HepG2 (cell line): ENCODE measurements around the gene SDC3. TPM values are rescaled to one million over a fixed set of nuclear protein-coding genes. Genes with fewer than 3 reads are reported as not detected.

Source experiments
- ATAC-seq: fragments of 200-7000 bp; cut with Tn5 transposase; 3 replicates; pipeline ENCODE4 v1.9.1; 2020; ENCODE audit warnings: mild to moderate bottlenecking, moderate library complexity
- BruUV-seq: library from RNA; stranded (reverse); fragments of 400-500 nt; replicated peaks from 2 replicates; lab custom pipeline; 2021; lab: Mats Ljungman, UMichigan
- CTCF ChIA-PET: fragments of 300-600 bp; formaldehyde crosslinking; extraction: SDS; loops from one replicate; lab custom pipeline; 2021; ENCODE audit warnings: low total read pairs, inconsistent platforms, low intra/inter-chr PET ratio; lab: Yijun Ruan, JAX
- POLR2A ChIA-PET: fragments of 350-600 bp; sonication (Branson Sonifier 250); formaldehyde crosslinking; loops from one replicate; lab custom pipeline; 2020; ENCODE audit warnings: antibody characterized with exemption, inconsistent platforms; lab: Yijun Ruan, JAX
- DNase-seq: peaks from one replicate; pipeline ENCODE4 v3.0.0-alpha.2; 2015; ENCODE audit warnings: low spot score
- FAIRE-seq: peaks from 3 replicates; lab custom pipeline; 2011; peaks lifted over from hg19 to GRCh38; lab: Jason Lieb, UNC
- H2AFZ ChIP-seq: one replicate; pipeline ENCODE4 v1.6.1; 2011; ENCODE audit warnings: low read length, inconsistent platforms
- H3K27ac ChIP-seq: fragments of 300-600 bp; 3 replicates; pipeline ENCODE4 v1.8.0; 2011; ENCODE audit warnings: mixed run types, mild to moderate bottlenecking, mixed read lengths, low read length, inconsistent platforms; ENCODE audit not compliant: insufficient read depth; ENCODE audit errors: extremely low read length
- H3K27me3 ChIP-seq, 2 experiments: fragments of 200-600 bp in 1 of 2; 2 replicates in 1 of 2; 3 replicates in 1 of 2; pipeline versions ENCODE4 v1.6.0 to v1.8.0; 2011; ENCODE audit warnings: low read length in 2 of 2, mild to moderate bottlenecking in 2 of 2, moderate library complexity in 2 of 2, inconsistent platforms in 1 of 2; ENCODE audit not compliant: insufficient read depth in 2 of 2, control insufficient read depth in 1 of 2
- H3K36me3 ChIP-seq, 2 experiments: fragments of 200-600 bp in 1 of 2; replicated peaks in 1 of 2; 2 replicates in 1 of 2; 3 replicates in 1 of 2; pipeline versions ENCODE4 v1.5.1 to v1.8.0; 2011; ENCODE audit warnings: low read length in 2 of 2, inconsistent platforms in 1 of 2; ENCODE audit not compliant: insufficient read depth in 2 of 2, control insufficient read depth in 1 of 2
- H3K4me1 ChIP-seq: 2 replicates; pipeline ENCODE4 v1.5.1; 2012; ENCODE audit warnings: low read length, inconsistent platforms; ENCODE audit not compliant: insufficient read depth
- H3K4me2 ChIP-seq: 2 replicates; pipeline ENCODE4 v1.6.0; 2011; ENCODE audit warnings: low read depth, low read length, inconsistent platforms
- H3K4me3 ChIP-seq, 3 experiments: fragments of 200-600 bp in 1 of 3; sonication (generic), shearing (Covaris generic) in 1 of 3; replicated peaks in 1 of 3; 2 replicates each; pipeline ENCODE4 v1.5.1; 2011 to 2016; ENCODE audit warnings: low read length in 3 of 3, inconsistent platforms in 2 of 3, low read depth in 2 of 3, mild to moderate bottlenecking in 2 of 3, control low read depth in 1 of 3, mixed read lengths in 1 of 3; ENCODE audit not compliant: insufficient read depth in 1 of 3
- H3K79me2 ChIP-seq: one replicate; pipeline ENCODE4 v1.6.1; 2011; ENCODE audit warnings: low read length, inconsistent platforms; ENCODE audit not compliant: insufficient read depth
- H3K9ac ChIP-seq: 2 replicates; pipeline ENCODE4 v1.6.0; 2011; ENCODE audit warnings: mild to moderate bottlenecking, low read depth, low read length, inconsistent platforms; ENCODE audit not compliant: insufficient read depth
- H3K9me3 ChIP-seq: 2 replicates; pipeline ENCODE4 v1.5.1; 2012; ENCODE audit warnings: mild to moderate bottlenecking, low read length
- H4K20me1 ChIP-seq: 2 replicates; pipeline ENCODE4 v1.6.0; 2011; ENCODE audit warnings: inconsistent platforms, mild to moderate bottlenecking, low read length, moderate library complexity; ENCODE audit not compliant: insufficient read depth
- EP300 ChIP-seq, 3 experiments: sonication (generic) in 1 of 3; formaldehyde crosslinking in 1 of 3; IDR thresholded peaks; 2 replicates each; pipeline versions ENCODE4 v1.5.1 to v1.6.1; 2011 to 2020; ENCODE audit warnings: low read depth in 2 of 3, low read length in 2 of 3, borderline replicate concordance in 1 of 3, improper control_type of control experiment in 1 of 3, mild to moderate bottlenecking in 1 of 3, missing genetic modification reagents in 1 of 3, moderate library complexity in 1 of 3
- MEIS2 ChIP-seq: sonication (generic); formaldehyde crosslinking; IDR thresholded peaks from 2 replicates; pipeline ENCODE4 v1.9.0; 2021; ENCODE audit warnings: mild to moderate bottlenecking, missing genetic modification reagents
- MTA1 ChIP-seq: sonication (generic); formaldehyde crosslinking; IDR thresholded peaks from 2 replicates; pipeline ENCODE4 v1.4.0; 2020; ENCODE audit warnings: missing genetic modification reagents, mild to moderate bottlenecking, borderline replicate concordance
- NR1H2 ChIP-seq: sonication (generic); formaldehyde crosslinking; IDR thresholded peaks from 2 replicates; pipeline ENCODE4 v1.8.1; 2022; ENCODE audit warnings: low read depth, missing genetic modification reagents, borderline replicate concordance
- NR2F1 ChIP-seq, 2 experiments: fragments of 450-650 bp in 1 of 2; formaldehyde crosslinking in 1 of 2; IDR thresholded peaks; 2 replicates each; pipeline versions ENCODE4 v1.5.0 to v1.6.1; 2016 to 2020; ENCODE audit warnings: mild to moderate bottlenecking in 1 of 2, missing compliant biosample characterization in 1 of 2, missing genetic modification reagents in 1 of 2, moderate library complexity in 1 of 2
- SUZ12 ChIP-seq: fragments of 150-350 bp; IDR thresholded peaks from 2 replicates; pipeline ENCODE4 v1.6.1; 2014; ENCODE audit warnings: low read depth, low read length
- TARDBP ChIP-seq: sonication (generic); formaldehyde crosslinking; IDR thresholded peaks from 2 replicates; pipeline ENCODE4 v1.8.0; 2022; ENCODE audit warnings: mild to moderate bottlenecking, missing genetic modification reagents
- ZNF33A ChIP-seq: sonication (generic); formaldehyde crosslinking; IDR thresholded peaks from 2 replicates; pipeline ENCODE4 v1.5.1; 2020; ENCODE audit warnings: missing genetic modification reagents, mild to moderate bottlenecking, moderate library complexity, borderline replicate concordance
- ZNF510 ChIP-seq: sonication (generic); formaldehyde crosslinking; IDR thresholded peaks from 2 replicates; pipeline ENCODE4 v1.4.0; 2020; ENCODE audit warnings: low read depth, mild to moderate bottlenecking, missing genetic modification reagents
- ZNF629 ChIP-seq: sonication (generic); formaldehyde crosslinking; conservative IDR thresholded peaks from 2 replicates; pipeline ENCODE4 v1.5.0; 2020; ENCODE audit warnings: missing genetic modification reagents
- ZNF749 ChIP-seq: sonication (generic); formaldehyde crosslinking; IDR thresholded peaks from 2 replicates; pipeline ENCODE4 v1.8.0; 2022; ENCODE audit warnings: mild to moderate bottlenecking, missing genetic modification reagents, moderate library complexity, borderline replicate concordance
- ZNF761 ChIP-seq: sonication (generic); formaldehyde crosslinking; conservative IDR thresholded peaks from 2 replicates; pipeline ENCODE4 v1.4.0; 2020; ENCODE audit warnings: mild to moderate bottlenecking, missing genetic modification reagents
- ZNF768 ChIP-seq: sonication (generic); formaldehyde crosslinking; IDR thresholded peaks from 2 replicates; pipeline ENCODE4 v1.4.0; 2020; ENCODE audit warnings: missing genetic modification reagents
- ZNF776 ChIP-seq: sonication (generic); formaldehyde crosslinking; IDR thresholded peaks from 2 replicates; pipeline ENCODE4 v1.4.0; 2020; ENCODE audit warnings: mild to moderate bottlenecking, missing genetic modification reagents
- WGBS: methylation state at CpG from one replicate; pipeline ENCODE4 v1.1.6; 2017; ENCODE audit warnings: low lambda C conversion rate; 5-methylcytosine and 5-hydroxymethylcytosine counted together
- in situ Hi-C: cut with HindIII; loops from 2 replicates; pipeline ENCODE4 v1.10.0; 2017; ENCODE audit warnings: low pct_unique_long_range_greater_than_20kb; ENCODE audit not compliant: extremely low pct_ligation_motif_present
- intact Hi-C: fragments of 100-400 bp; cut with micrococcal nuclease; formaldehyde crosslinking; loops from one replicate; pipeline ENCODE4 v1.10.0; 2022; ENCODE audit not compliant: unreplicated experiment
- polyA plus RNA-seq, 8 experiments: library from polyadenylated mRNA; depleted of rRNA in 3 of 8; stranded (reverse) in 7 of 8; unstranded in 1 of 8; fragments of >200 nt; fragmentation: Illumina TruSeq in 4 of 8; extraction: Trizol in 4 of 8; gene quantifications; 2 replicates each; pipeline versions ENCODE4 v1.2.1 to v1.2.3, GENCODE V29; 2011 to 2016; ENCODE audit warnings: low read depth in 4 of 8, missing spikeins in 1 of 8, mixed read lengths in 1 of 8; ENCODE audit not compliant: insufficient read depth in 1 of 8
- total RNA-seq, 5 experiments: library from RNA; depleted of rRNA; stranded (reverse); fragments of >200 nt; fragmentation: Illumina TruSeq; extraction: Trizol; gene quantifications; 2 replicates each; pipeline ENCODE4 v1.2.3, GENCODE V29; 2016; ENCODE audit warnings: low read depth in 1 of 5
- TF ChIP-seq, protein P1 (sequence below): sonication (generic); formaldehyde crosslinking; IDR thresholded peaks from 2 replicates; pipeline ENCODE4 v1.9.0; 2021; ENCODE audit warnings: missing genetic modification reagents, borderline replicate concordance

Gene SDC3
- total and polyA plus RNA-seq, 2 of the 13 experiments (the other 11 are each of a cell fraction or from before 2014, with no cell fraction given): 0.49 to 0.84 TPM

DNA sequence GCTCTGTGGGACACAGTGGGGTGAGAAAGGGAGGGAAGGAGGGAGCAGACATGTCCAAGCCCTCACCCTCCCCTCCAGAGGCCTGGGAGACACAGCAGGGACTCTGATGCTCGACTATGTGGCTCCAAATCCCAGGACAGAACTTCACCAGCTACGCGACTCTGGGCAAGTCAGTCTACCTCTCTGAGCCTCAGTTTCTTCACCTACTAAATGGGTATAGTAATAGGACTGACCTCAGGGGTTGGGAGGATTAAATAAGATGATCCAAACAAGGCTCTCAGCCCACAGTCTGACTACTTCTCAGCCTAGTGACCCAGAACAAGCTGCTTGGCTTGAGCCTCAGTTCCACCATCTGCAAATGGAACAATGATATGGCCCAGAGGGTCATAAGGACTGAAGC lies 19.6 kb downstream of the SDC3 start:
- BruUV-seq: no TSS peak
- Histone ChIP-seq H3K4me3 (no peak overlapping the region), H3K79me2 (no peaks in the 10 kb centered on the region), H2AFZ (no peak overlapping the region), H3K36me3 (no peaks in the 10 kb centered on the region), H3K9me3 (no peaks in the 10 kb centered on the region), H3K4me1 (peaks cover 27% of the 10 kb centered on the region), H3K9ac (no peak overlapping the region), H3K27me3 (no peaks in the 10 kb centered on the region; a peak in 1 of 5 replicates), H3K4me2 (no peak overlapping the region), H3K27ac (no peak overlapping the region), H4K20me1 (no peaks in the 10 kb centered on the region)
- FAIRE-seq: no peak
- WGBS: 0% methylated on average over 1 of the region's 3 CpGs
- intact Hi-C loops: no loop called here
- POLR2A ChIA-PET: no interaction called here
- in situ Hi-C loops: no loop called here
- TF ChIP-seq EP300 (IDR thresholded peaks at IDR 0.05; ENCODE audit: low read depth in 2 of 2, low read length in 2 of 2): no peak
- TF ChIP-seq EP300 (CRISPR knock-in tag; IDR thresholded peaks at IDR 0.05; ENCODE audit: borderline replicate concordance): no peak
- TF ChIP-seq ZNF761 (CRISPR knock-in tag): no peak
- peak; percentile 45 for TF ChIP-seq ZNF629
- TF ChIP-seq, protein P1, sequence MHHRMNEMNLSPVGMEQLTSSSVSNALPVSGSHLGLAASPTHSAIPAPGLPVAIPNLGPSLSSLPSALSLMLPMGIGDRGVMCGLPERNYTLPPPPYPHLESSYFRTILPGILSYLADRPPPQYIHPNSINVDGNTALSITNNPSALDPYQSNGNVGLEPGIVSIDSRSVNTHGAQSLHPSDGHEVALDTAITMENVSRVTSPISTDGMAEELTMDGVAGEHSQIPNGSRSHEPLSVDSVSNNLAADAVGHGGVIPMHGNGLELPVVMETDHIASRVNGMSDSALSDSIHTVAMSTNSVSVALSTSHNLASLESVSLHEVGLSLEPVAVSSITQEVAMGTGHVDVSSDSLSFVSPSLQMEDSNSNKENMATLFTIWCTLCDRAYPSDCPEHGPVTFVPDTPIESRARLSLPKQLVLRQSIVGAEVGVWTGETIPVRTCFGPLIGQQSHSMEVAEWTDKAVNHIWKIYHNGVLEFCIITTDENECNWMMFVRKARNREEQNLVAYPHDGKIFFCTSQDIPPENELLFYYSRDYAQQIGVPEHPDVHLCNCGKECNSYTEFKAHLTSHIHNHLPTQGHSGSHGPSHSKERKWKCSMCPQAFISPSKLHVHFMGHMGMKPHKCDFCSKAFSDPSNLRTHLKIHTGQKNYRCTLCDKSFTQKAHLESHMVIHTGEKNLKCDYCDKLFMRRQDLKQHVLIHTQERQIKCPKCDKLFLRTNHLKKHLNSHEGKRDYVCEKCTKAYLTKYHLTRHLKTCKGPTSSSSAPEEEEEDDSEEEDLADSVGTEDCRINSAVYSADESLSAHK (CRISPR knock-in tag): no peak
- no peak for ATAC-seq
- CTCF ChIA-PET: no interaction called here
- no peak for DNase-seq

DNA sequence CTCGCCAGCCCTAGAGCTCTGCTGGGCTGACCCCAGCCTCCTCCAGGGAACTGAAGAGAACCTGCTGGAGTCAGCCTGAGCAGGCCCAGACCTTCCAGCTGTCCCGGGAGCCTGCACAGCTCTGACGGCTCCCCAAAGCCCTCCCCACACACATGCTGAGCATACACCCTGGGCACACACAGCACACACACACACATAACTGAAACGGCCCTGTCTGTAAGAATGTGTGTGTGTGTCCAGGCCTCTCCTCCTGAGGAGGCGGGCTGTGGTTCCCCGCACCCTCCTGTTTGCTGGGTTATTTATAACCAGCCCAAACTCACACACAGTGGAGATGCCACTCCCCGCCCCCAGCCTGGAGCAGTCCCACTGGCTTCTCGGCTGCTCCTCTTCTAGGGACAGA lies 20.2 kb downstream of the SDC3 start:
- FAIRE-seq (no peak), ATAC-seq (no peak), DNase-seq (no peak)
- no peak overlapping the region for H2AFZ ChIP-seq
- intact Hi-C loops (no loop called here), in situ Hi-C loops (no loop called here)
- POLR2A ChIA-PET: no interaction called here
- no TSS peak for BruUV-seq
- H3K36me3 ChIP-seq: no peaks in the 10 kb centered on the region
- no peaks in the 10 kb centered on the region; a peak in 1 of 5 replicates for H3K27me3 ChIP-seq
- H3K79me2 ChIP-seq: no peaks in the 10 kb centered on the region
- CTCF ChIA-PET: no interaction called here
- H3K4me3 ChIP-seq: no peak overlapping the region
- H3K9ac ChIP-seq: no peak overlapping the region
- no peaks in the 10 kb centered on the region for H4K20me1 ChIP-seq
- H3K27ac ChIP-seq: no peak overlapping the region
- H3K4me1 ChIP-seq: peaks cover 27% of the 10 kb centered on the region
- H3K9me3 ChIP-seq: no peaks in the 10 kb centered on the region
- H3K4me2 ChIP-seq: no peak overlapping the region
- 15% methylated on average over 5 of the region's 8 CpGs for WGBS
- TF ChIP-seq SUZ12 (no peak), TARDBP (CRISPR knock-in tag) (no peak), NR1H2 (no peak), NR2F1 (CRISPR knock-in tag; IDR thresholded peaks at IDR 0.05) (no peak), ZNF776 (CRISPR knock-in tag) (no peak), ZNF749 (CRISPR knock-in tag) (no peak), ZNF510 (CRISPR knock-in tag) (no peak), ZNF768 (no peak), MEIS2 (CRISPR knock-in tag) (no peak), ZNF33A (CRISPR knock-in tag) (no peak), MTA1 (CRISPR knock-in tag) (no peak)
